IPS-15b (cell line): Measurements from ENCODE around the gene DCC.
"Not testable (repeated sequence)": the region's sequence is repeated elsewhere in the genome, so short reads cannot be mapped to it uniquely, and the experiment has no call there.

Experiments used
- H3K27me3 ChIP-seq: one replicate; pipeline ENCODE4 v1.6.1; 2013; ENCODE audit warnings: low read length; ENCODE audit not compliant: control insufficient read depth, insufficient read depth
- H3K36me3 ChIP-seq: one replicate; pipeline ENCODE4 v1.6.1; 2013; ENCODE audit warnings: low read length; ENCODE audit not compliant: control insufficient read depth, insufficient read depth
- H3K4me1 ChIP-seq: one replicate; pipeline ENCODE4 v1.6.1; 2013; ENCODE audit warnings: mild to moderate bottlenecking, low read length; ENCODE audit not compliant: control insufficient read depth, insufficient read depth
- H3K4me3 ChIP-seq: one replicate; pipeline ENCODE4 v1.5.1; 2013; ENCODE audit warnings: low read depth, low read length
- H3K9ac ChIP-seq: one replicate; pipeline ENCODE4 v1.6.1; 2013; ENCODE audit warnings: low read depth, mild to moderate bottlenecking, low read length
- H3K9me3 ChIP-seq: one replicate; pipeline ENCODE4 v1.6.1; 2013; ENCODE audit warnings: mild to moderate bottlenecking, low read length; ENCODE audit not compliant: control insufficient read depth, insufficient read depth

Gene DCC

DNA sequence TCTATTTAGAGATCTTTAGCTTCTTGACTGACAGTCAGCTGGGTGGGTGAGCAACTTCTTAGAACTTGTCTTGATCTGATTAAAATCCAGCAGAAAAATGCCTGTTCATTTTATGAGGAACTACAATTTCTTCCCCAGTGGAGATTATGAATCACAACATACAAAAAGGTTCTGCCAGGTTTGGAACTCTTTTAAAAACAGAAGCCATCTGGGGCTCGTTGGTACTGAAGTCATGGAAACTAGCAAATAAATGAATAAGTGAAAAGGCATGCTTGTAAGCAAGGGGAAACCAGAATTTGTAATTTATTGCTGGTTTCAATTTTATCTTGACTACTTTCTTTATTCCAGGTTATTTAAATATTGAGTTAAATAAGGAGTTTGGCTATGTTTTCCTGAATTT lies 1117.1 kb downstream of the DCC start:
- Histone ChIP-seq H3K36me3 (no peaks in the 10 kb centered on the region), H3K9ac (no peak overlapping the region), H3K4me1 (peaks cover 6% of the 10 kb centered on the region), H3K9me3 (no peaks in the 10 kb centered on the region), H3K27me3 (no peaks in the 10 kb centered on the region), H3K4me3 (no peak overlapping the region)

DNA sequence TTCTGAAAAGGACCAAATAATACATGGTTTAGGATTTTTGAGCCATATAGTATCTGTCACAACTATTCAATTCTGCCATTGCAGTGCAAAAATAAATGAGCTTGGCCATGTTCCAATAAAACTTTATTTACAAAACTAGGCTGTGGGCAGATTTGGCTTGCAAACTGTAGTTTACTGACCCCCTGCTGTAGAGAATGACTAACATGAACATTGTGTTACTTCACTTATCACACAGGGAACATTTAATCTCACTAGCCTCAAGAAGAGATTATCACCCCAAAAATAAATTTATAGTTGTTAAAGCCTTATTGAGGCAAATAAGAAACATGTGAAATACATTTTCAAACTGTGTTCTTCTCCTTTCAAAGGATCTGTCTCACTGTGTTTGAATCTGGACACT lies 1118.3 kb downstream of the DCC start:
- Histone ChIP-seq H3K27me3 (no peaks in the 10 kb centered on the region), H3K9ac (no peak overlapping the region), H3K4me3 (no peak overlapping the region), H3K9me3 (no peaks in the 10 kb centered on the region), H3K4me1 (peaks cover 6% of the 10 kb centered on the region), H3K36me3 (no peaks in the 10 kb centered on the region)

DNA sequence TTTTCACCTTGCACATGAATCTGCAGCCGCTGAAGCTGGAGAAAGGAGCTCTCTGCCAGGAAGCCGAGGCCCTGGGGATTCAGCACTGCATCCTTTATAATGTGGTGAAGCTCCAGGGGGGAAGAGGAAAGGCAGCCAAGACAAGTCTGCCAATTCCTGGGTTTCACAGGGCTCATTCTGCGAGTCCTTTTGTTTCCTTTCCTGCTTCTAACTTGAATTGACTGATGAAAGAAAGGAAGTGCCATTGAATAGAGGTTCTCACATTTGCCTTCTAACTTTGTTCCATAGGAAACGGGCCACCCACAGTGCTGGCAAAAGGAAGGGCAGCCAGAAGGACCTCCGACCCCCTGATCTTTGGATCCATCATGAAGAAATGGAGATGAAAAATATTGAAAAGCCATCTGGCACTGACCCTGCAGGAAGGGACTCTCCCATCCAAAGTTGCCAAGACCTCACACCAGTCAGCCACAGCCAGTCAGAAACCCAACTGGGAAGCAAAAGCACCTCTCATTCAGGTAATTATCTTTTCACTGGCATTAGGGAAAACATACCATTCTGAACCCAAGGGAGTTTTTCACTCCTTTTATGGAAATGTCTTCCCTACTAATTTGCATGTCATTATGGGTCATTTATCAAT lies 1119.1 kb downstream of the DCC start:
- peaks cover 6% of the 10 kb centered on the region for H3K4me1 ChIP-seq
- H3K36me3 ChIP-seq = no peaks in the 10 kb centered on the region
- H3K4me3 ChIP-seq = no peak overlapping the region
- no peak overlapping the region for H3K9ac ChIP-seq
- H3K9me3 ChIP-seq = no peaks in the 10 kb centered on the region
- no peaks in the 10 kb centered on the region for H3K27me3 ChIP-seq

DNA sequence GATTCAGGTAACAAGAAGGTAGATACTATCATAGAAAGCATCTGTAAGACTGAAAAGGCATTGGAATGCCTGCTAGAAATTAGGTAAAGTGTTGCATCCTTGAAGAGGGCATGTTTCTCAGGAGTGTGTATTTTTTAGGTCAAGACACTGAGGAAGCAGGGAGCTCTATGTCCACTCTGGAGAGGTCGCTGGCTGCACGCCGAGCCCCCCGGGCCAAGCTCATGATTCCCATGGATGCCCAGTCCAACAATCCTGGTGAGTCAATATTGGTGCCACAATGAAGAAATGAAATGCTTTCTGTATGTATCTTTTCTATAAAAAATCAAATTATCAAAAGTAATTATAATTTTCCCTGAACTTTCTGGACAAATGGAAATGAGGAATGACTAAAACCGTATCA lies 1127.8 kb downstream of the DCC start:
- Histone ChIP-seq H3K4me3 (no peak overlapping the region), H3K4me1 (no peaks in the 10 kb centered on the region)

GRCh38 chr18:53468173-53468572 lies 1128.2 kb downstream of the DCC start:
- not testable (repeated sequence) for H3K9me3 ChIP-seq, H3K36me3 ChIP-seq, H3K27me3 ChIP-seq, H3K9ac ChIP-seq, H3K4me3 ChIP-seq, H3K4me1 ChIP-seq

More for the DNA sequence above, 1127.8 kb downstream of the DCC start:
- Histone ChIP-seq H3K36me3 (no peaks in the 10 kb centered on the region), H3K9me3 (no peaks in the 10 kb centered on the region), H3K27me3 (no peaks in the 10 kb centered on the region), H3K9ac (no peak overlapping the region)

GRCh38 chr18:53472546-53472945 lies 1132.5 kb downstream of the DCC start:
- Histone ChIP-seq H3K4me1 (no peaks in the 10 kb centered on the region), H3K27me3 (no peaks in the 10 kb centered on the region), H3K9me3 (no peaks in the 10 kb centered on the region)

DNA sequence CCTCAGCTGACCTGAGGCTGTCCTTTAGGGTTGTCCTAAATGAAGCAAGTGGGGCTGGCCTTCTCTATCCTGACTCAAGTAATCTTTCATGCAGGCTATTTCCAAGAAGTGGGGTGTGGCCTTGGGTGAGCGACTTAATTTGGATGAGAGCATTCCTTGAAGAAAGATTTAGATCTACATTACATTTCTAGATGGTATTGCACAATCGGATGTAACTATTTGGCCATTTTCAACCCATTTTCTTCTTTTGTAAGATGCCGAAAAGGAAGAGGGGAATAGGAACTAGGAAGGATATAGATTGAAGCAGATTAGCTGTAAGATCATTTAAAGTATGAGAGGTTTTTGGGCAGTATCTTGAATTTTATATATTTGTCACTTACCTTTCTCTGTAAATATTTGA lies 1138.2 kb downstream of the DCC start:
- no peak overlapping the region for H3K4me3 ChIP-seq
- H3K27me3 ChIP-seq = no peaks in the 10 kb centered on the region
- H3K9me3 ChIP-seq = no peaks in the 10 kb centered on the region
- no peaks in the 10 kb centered on the region for H3K4me1 ChIP-seq
- no peak overlapping the region for H3K9ac ChIP-seq
- H3K36me3 ChIP-seq = no peaks in the 10 kb centered on the region

More at GRCh38 chr18:53472546-53472945, 1132.5 kb downstream of the DCC start:
- Histone ChIP-seq H3K4me3 (no peak overlapping the region), H3K36me3 (no peaks in the 10 kb centered on the region), H3K9ac (no peak overlapping the region)

DNA sequence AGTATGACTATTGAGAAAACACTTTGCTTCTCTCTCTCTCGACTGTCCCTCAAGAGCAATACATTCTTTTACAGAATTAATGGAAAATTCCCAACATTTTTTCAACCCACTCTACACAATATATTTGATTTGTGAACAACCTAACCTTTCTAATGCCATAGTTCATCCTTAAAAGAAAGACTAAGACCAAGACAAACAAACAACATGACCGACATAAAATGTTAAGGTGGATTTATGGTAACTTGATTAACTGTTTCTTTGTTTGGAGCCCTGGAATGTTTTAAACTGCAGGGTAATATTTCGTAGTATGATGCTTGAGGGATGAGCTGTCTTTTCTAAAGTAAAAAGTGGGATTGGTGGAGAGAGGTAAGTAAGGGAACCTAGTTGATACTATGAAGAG lies 1146.3 kb downstream of the DCC start:
- H3K9ac ChIP-seq = no peak overlapping the region
- H3K36me3 ChIP-seq = no peaks in the 10 kb centered on the region
- H3K9me3 ChIP-seq = no peaks in the 10 kb centered on the region
- no peak overlapping the region for H3K4me3 ChIP-seq
- no peaks in the 10 kb centered on the region for H3K4me1 ChIP-seq
- H3K27me3 ChIP-seq = no peaks in the 10 kb centered on the region

DNA sequence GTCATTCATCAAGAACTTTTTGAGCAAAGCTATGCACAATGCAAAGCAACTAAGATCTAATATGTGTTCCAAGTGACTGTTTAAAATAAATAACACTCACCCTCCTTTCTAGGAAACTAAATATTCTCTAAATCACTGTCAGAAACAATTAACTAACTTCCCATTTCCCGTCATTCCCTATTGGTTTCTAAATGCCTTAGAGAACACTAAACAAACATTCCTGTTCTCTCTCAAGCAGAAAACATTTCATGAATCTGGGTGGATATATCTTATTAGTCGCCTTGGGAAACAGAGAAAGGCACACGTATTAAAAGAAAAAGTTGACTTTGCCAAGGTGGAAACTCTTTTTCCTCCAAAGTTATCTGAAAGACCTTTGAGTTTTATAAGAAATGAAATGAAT lies 1149.3 kb downstream of the DCC start:
- no peaks in the 10 kb centered on the region for H3K9me3 ChIP-seq
- no peaks in the 10 kb centered on the region for H3K36me3 ChIP-seq
- no peaks in the 10 kb centered on the region for H3K27me3 ChIP-seq
- H3K9ac ChIP-seq = no peak overlapping the region
- no peaks in the 10 kb centered on the region for H3K4me1 ChIP-seq
- no peak overlapping the region for H3K4me3 ChIP-seq

DNA sequence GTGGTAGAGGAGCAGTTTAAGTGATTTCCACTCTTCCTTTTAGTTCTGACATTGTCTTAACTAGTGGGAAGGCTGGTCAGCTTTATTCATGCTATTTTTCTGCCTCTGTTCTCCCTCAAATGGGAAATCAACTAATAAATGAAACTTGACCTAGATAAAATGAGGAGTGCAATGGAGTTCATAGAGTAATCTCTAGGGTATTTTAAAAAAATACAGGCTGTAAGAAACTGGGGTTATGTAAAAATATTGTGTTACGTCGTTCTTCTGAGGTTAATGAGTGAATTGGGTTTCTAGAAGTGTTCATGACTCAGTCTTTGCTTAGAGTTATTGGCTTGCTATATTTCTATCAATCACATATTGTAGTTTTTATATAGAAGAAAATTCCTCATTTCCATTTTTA lies 1150.0 kb downstream of the DCC start:
- Histone ChIP-seq H3K4me3 (no peak overlapping the region), H3K9ac (no peak overlapping the region), H3K9me3 (no peaks in the 10 kb centered on the region), H3K36me3 (no peaks in the 10 kb centered on the region), H3K4me1 (no peaks in the 10 kb centered on the region), H3K27me3 (no peaks in the 10 kb centered on the region)

- Histone ChIP-seq H3K9me3 (no peaks in the 10 kb centered on the region), H3K4me3 (no peak overlapping the region), H3K36me3 (no peaks in the 10 kb centered on the region), H3K27me3 (no peaks in the 10 kb centered on the region), H3K9ac (no peak overlapping the region), H3K4me1 (no peaks in the 10 kb centered on the region)
Observed at GRCh38 chr18:53496028-53496427, 1156.0 kb downstream of the DCC start.

DNA sequence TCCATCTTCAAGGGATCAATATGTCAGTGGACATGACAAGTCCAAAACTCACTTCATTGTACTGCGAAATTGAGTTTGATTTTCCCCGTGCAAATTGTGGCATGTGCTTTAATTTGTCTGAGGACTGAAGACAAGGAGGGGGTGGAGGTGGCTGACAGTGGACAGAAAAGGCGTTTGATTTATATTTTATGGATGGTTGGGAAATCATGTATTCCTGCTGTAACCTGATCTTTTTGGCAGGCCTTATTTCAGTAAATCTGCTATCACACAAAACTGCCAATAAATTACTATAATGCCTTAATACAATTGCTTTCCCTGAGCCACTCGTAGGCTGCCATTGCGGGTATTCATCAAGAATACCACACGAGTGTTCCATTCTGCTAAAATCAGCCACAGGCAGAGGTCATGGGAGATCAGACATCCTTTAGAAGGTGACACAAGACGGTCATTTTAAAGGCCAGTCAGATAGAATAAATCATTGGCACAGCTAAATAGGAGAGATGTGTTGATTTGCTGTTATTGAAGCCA lies 1164.0 kb downstream of the DCC start:
- H3K9me3 ChIP-seq = no peaks in the 10 kb centered on the region
- no peaks in the 10 kb centered on the region for H3K27me3 ChIP-seq
- H3K36me3 ChIP-seq = no peaks in the 10 kb centered on the region
- H3K9ac ChIP-seq = no peak overlapping the region
- H3K4me3 ChIP-seq = no peak overlapping the region
- H3K4me1 ChIP-seq = no peaks in the 10 kb centered on the region
